Testis (tissue), 3 donors: ENCODE results near the gene EIF5A. TPM values are rescaled to one million over a fixed set of nuclear protein-coding genes. Genes with fewer than 3 reads are reported as not detected.

Source experiments
- DNase-seq: peaks from one replicate; pipeline ENCODE4 v3.0.0-alpha.2; 2019
- H3K27ac ChIP-seq, 2 donors: fragments of 200-600 bp; sonication (generic); one replicate each; pipeline ENCODE4 v1.5.1; 2019
- H3K27me3 ChIP-seq: fragments of 200-600 bp; sonication (generic); one replicate; pipeline ENCODE4 v1.5.1; 2019
- H3K36me3 ChIP-seq: fragments of 200-600 bp; sonication (generic); one replicate; pipeline ENCODE4 v1.5.1; 2017; ENCODE audit warnings: low read depth; ENCODE audit errors: missing control alignments
- H3K4me1 ChIP-seq: fragments of 200-600 bp; sonication (generic); one replicate; pipeline ENCODE4 v1.5.1; 2019
- H3K4me3 ChIP-seq, 2 donors: fragments of 200-600 bp; sonication (generic); one replicate each; pipeline ENCODE4 v1.5.1; 2017 to 2019
- H3K9me3 ChIP-seq: fragments of 200-600 bp; sonication (generic); one replicate; pipeline ENCODE4 v1.5.1; 2017
- POLR2A ChIP-seq: fragments of 450-650 bp; IDR thresholded peaks from one replicate; pipeline ENCODE4 v1.6.1; 2017; ENCODE audit warnings: antibody characterized with exemption, mild to moderate bottlenecking, moderate library complexity
- WGBS, 2 donors: methylation state at CpG; one replicate each; pipeline ENCODE4 v1.1.5; 2018; 5-methylcytosine and 5-hydroxymethylcytosine counted together
- intact Hi-C: fragments of 100-400 bp; cut with DNase I; formaldehyde crosslinking; loops from one replicate; pipeline ENCODE4 v1.15.1; 2023; ENCODE audit warnings: low total_unique reads
- polyA plus RNA-seq: library from polyadenylated mRNA; stranded (reverse); fragments of 350-450 nt; fragmentation: Illumina TruSeq; extraction: RNeasy Lipid Tissue Mini Kit (QIAGEN cat#74804); gene quantifications from one replicate; pipeline ENCODE4 v1.2.3, GENCODE V29; 2014; ENCODE audit warnings: low read depth, low replicate concordance; ENCODE audit not compliant: insufficient read depth
- total RNA-seq, 2 donors: library from RNA; depleted of rRNA; stranded (reverse); fragments of >200 nt; gene quantifications; one replicate each; pipeline ENCODE4 v1.2.3, GENCODE V29; 2016
- TF ChIP-seq, protein P1 (sequence below), 3 experiments: fragments of 450-650 bp in 2 of 3; fragments of 200-600 bp in 1 of 3; sonication (generic) in 1 of 3; IDR thresholded peaks; one replicate each; pipeline ENCODE4 v1.5.1; 2016 to 2019; ENCODE audit warnings: antibody characterized with exemption in 3 of 3, mild to moderate bottlenecking in 2 of 3, moderate library complexity in 1 of 3

The EIF5A gene
- total and polyA plus RNA-seq, 3 donors from 2014 or later = 193 to 388 (median 229) TPM

DNA sequence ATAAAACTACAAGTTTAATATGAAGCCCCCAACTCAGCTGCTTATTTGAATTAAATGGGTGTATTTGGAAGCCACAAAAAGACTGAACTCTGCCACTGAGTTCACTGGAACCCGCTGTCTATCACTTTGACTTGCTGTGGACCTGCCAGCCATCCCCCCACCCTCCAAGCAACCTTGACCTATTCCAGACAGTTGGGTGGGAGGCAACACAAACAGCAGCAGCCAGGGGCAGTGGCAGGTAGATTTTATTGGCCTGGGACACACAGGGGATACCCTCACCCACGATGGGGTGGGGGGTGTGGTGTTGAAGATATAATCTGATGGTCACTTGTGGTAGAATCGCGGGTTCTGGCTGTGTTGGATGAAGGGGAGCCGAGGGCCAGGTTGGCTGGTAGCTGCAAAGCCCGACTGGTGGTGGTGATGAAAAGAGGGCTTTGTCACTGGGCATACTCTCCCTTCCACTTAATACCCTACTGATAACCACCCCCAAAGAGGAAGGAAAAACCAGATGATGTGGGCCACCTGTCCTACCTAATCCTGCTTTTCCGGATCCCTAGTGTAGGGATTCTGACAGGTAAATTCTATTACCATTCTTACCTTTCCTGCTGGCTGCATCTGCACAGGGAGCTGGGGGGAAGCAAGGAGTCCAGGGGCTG, 5.1 kb downstream of the EIF5A start:
- Histone ChIP-seq H3K27me3 (no peaks in the 10 kb centered on the region), H3K4me1 (peaks cover 11% of the 10 kb centered on the region), H3K9me3 (no peaks in the 10 kb centered on the region), H3K27ac (no peak overlapping the region), H3K36me3 (no peaks in the 10 kb centered on the region), H3K4me3 (no peak overlapping the region)
- WGBS, 2 donors = 70 to 74% methylated on average over 7 of the region's 7 CpGs
- intact Hi-C loops = no loop called here
- no peak for DNase-seq
- TF ChIP-seq, protein P1, sequence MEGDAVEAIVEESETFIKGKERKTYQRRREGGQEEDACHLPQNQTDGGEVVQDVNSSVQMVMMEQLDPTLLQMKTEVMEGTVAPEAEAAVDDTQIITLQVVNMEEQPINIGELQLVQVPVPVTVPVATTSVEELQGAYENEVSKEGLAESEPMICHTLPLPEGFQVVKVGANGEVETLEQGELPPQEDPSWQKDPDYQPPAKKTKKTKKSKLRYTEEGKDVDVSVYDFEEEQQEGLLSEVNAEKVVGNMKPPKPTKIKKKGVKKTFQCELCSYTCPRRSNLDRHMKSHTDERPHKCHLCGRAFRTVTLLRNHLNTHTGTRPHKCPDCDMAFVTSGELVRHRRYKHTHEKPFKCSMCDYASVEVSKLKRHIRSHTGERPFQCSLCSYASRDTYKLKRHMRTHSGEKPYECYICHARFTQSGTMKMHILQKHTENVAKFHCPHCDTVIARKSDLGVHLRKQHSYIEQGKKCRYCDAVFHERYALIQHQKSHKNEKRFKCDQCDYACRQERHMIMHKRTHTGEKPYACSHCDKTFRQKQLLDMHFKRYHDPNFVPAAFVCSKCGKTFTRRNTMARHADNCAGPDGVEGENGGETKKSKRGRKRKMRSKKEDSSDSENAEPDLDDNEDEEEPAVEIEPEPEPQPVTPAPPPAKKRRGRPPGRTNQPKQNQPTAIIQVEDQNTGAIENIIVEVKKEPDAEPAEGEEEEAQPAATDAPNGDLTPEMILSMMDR (IDR thresholded peaks at IDR 0.05) = no peak
- TF ChIP-seq POLR2A = no peak

DNA sequence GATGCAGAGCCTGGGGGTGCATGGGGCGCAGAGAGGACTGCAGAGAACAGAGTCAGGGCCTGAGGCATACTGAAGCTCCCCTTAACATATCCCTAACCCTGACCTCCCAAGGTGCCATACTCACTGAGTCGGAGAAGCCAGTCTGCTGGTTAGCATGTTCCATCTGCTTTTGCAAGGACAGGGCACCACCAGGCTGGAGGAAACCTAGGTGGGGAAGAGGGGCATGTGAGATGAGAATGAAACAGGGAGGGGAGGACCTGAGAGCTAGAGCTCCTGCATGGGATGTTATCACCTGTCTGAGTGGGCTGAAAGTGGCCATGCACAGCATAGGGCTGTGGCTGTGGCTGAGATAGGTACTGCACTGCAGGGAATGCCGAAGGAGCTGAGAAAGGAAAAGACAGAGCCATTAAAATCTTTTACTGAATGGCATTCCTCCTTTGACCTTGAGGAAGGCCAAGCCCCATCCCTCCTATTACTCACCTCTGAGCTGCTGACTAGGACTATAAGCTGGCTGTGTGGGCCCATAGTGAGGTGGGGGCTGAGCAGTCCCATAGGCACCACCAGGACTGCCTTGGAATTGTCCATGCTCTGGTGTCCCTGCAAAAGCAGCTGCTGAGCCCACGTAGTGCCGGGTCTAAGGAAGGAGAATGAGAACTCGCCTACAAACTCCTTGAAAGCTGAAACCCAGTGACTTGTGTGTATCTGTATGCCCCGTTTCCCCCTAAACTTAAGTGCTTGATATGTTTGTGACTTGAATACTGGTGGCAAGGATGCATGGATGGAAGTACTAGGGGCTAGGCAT, 5.9 kb downstream of the EIF5A start:
- H3K27me3 ChIP-seq = no peaks in the 10 kb centered on the region
- WGBS, 2 donors = 79 to 87% methylated on average over 6 to 7 of the region's 7 CpGs
- H3K4me1 ChIP-seq = peaks cover 11% of the 10 kb centered on the region
- TF ChIP-seq POLR2A = no peak
- TF ChIP-seq, protein P1 (IDR thresholded peaks at IDR 0.05) = no peak
- no peaks in the 10 kb centered on the region for H3K9me3 ChIP-seq
- no peak overlapping the region for H3K27ac ChIP-seq
- H3K36me3 ChIP-seq = no peaks in the 10 kb centered on the region
- no peak for DNase-seq
- intact Hi-C loops = no loop called here
- H3K4me3 ChIP-seq = no peak overlapping the region

DNA sequence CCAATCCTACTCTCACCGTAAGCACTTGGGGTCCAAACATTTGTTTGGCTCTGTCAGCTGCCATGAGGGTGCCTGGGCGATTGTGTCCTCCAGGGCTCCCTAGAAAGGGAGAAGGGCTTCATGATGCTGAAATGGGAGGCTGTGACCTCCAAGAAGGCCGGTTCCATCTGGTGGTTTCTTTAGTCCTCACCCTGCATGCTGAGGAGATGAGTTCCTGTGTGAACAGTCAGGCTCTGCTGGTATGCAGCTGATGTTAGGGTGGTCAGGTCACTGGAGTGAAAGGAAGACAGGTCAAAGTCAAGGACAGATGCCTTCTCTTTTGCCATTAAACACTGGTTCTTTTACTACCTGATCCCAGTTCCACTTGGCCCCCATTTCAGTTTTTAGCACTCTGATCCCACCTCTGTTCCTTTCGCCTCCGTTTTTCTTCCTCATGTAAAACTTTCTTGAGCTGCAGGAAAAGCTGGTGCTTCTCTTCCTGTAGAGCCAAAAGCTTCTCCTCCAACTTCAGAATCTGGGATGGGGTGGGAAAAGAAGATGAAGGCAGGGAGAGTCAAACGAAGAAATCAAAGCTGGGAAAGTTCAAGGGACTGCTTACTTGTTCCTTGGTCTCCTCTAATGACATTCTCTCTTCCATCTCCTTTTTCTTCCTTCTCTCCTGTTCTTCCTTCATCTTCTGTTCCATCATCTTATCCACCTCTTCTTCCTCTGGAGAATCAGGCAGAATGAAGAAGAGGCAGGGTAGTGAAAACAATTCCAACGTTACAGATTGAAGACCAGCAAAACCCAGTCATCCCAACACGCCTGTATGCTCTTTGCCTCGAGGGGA, 6.7 kb downstream of the EIF5A start:
- no peaks in the 10 kb centered on the region for H3K36me3 ChIP-seq
- WGBS, 2 donors = 33 to 40% methylated on average over 8 to 9 of the region's 9 CpGs
- no peak for DNase-seq
- H3K4me3 ChIP-seq = peak overlapping the region; percentile 84 to 86
- H3K9me3 ChIP-seq = no peaks in the 10 kb centered on the region
- peaks cover 6% of the 10 kb centered on the region for H3K4me1 ChIP-seq
- peak overlapping the region in 1 of 2 donors; percentile 94 for H3K27ac ChIP-seq
- intact Hi-C loops = no loop called here
- TF ChIP-seq, protein P1 (IDR thresholded peaks at IDR 0.05) = no peak
- TF ChIP-seq POLR2A = no peak
- H3K27me3 ChIP-seq = no peaks in the 10 kb centered on the region

DNA sequence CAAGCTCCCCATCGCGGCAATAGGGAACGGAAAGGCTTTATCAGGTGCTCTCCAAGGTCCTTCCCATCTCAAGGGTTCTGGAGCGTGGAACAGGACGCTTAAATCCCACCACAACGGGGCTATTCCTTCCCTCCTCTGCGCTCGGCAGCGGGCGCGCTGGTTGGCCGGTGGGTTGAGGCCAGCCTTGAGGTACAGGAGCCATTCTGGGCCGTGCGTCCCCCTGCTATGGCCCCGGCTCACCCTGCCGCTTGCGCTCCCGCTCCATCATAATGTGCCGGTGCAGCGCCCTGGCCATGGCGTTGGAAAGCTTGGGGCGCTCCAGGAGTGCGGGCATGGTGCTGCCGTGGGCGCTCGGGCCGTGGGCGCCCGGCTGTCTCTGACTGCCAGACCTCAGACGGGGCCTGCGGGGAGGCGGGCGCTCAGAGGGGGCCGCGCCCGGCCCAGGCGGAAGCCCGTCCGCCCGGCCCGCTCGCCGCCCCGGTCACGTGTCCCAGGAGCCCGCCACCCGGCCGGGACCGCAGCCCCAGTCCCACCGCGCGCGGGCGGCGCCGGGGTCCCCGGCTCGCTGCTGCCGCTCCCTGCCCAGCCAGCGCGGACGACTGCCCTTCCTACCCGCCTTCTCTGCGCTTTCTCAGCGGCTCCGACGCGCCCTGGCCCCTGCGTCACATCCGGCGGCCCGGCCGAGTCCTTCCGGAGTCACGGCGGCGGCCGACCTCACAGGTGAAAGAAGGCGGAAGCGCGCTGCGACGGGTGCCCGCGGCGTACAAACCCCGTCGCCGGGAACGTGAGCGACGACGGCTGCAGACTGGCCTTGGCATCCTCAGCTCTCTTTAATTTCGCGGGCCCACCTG, 7.5 kb downstream of the EIF5A start, which contains the start of gene GPS2:
Gene GPS2 (minus strand): TSS at position 642 of the 851 bp plus-strand sequence. CDS start 308 bp downstream, at position 334.
- WGBS, 2 donors = 0% methylated on average over 6 to 72 of the region's 95 CpGs
- peak; percentile 6 for TF ChIP-seq POLR2A
- TF ChIP-seq, protein P1 (IDR thresholded peaks at IDR 0.05) = no peak
- Histone ChIP-seq H3K4me3 (peak within 1 kb of the TSS; percentile 84 to 86), H3K4me1 (no peaks in the 10 kb centered on the region), H3K27me3 (no peaks in the 10 kb centered on the region), H3K36me3 (no peaks in the 10 kb centered on the region), H3K9me3 (no peaks in the 10 kb centered on the region), H3K27ac (peak within 1 kb of the TSS; percentile 75 to 94)
- intact Hi-C loops = no loop called here
- peak; percentile 96 for DNase-seq
